OCI-LY7 (cell line): ENCODE data around the gene SELENOS. TPM values are rescaled to one million over a fixed set of nuclear protein-coding genes. Genes with fewer than 3 reads are reported as not detected.

ENCODE experiments used
- BruUV-seq: library from RNA; stranded (reverse); fragments of 400-500 nt; replicated peaks from 2 replicates; lab custom pipeline; 2021; lab: Mats Ljungman, UMichigan
- CTCF ChIA-PET: fragments of 300-600 bp; sonication (Branson Sonifier 250); formaldehyde crosslinking; loops from one replicate; lab custom pipeline; 2022; ENCODE audit warnings: antibody characterized with exemption; ENCODE audit not compliant: unreplicated experiment; lab: Charles Lee
- POLR2A ChIA-PET: fragments of 300-600 bp; sonication (Branson Sonifier 250); formaldehyde crosslinking; loops from one replicate; lab custom pipeline; 2022; ENCODE audit warnings: antibody characterized with exemption; lab: Charles Lee
- DNase-seq: peaks from one replicate; pipeline ENCODE4 v3.0.0-alpha.2; 2015; ENCODE audit warnings: low spot score
- H2AFZ ChIP-seq: fragments of 200-600 bp; sonication (generic), shearing (Covaris generic); 2 replicates; pipeline ENCODE4 v1.6.1; 2014; ENCODE audit warnings: mild to moderate bottlenecking, antibody characterized with exemption, low read length, moderate library complexity
- H3K27ac ChIP-seq: fragments of 200-600 bp; sonication (generic); 2 replicates; pipeline ENCODE4 v1.5.1; 2014; ENCODE audit warnings: mixed run types, low read depth, mild to moderate bottlenecking, moderate library complexity, low read length, inconsistent platforms; ENCODE audit not compliant: poor library complexity, severe bottlenecking
- H3K36me3 ChIP-seq: fragments of 200-600 bp; sonication (generic); 2 replicates; pipeline ENCODE4 v1.6.1; 2014; ENCODE audit warnings: mild to moderate bottlenecking, antibody characterized with exemption, low read length, moderate library complexity, mixed read lengths; ENCODE audit not compliant: insufficient read depth
- H3K4me1 ChIP-seq: fragments of 200-600 bp; sonication (generic); 2 replicates; pipeline ENCODE4 v1.5.1; 2014; ENCODE audit warnings: mild to moderate bottlenecking, low read length; ENCODE audit not compliant: insufficient read depth, poor library complexity, severe bottlenecking
- H3K4me2 ChIP-seq: fragments of 200-600 bp; sonication (generic); 2 replicates; pipeline ENCODE4 v1.6.1; 2014; ENCODE audit warnings: mild to moderate bottlenecking, low read length
- H3K4me3 ChIP-seq: fragments of 200-600 bp; sonication (generic); 2 replicates; pipeline ENCODE4 v1.5.1; 2014; ENCODE audit warnings: mild to moderate bottlenecking, low read depth, low read length; ENCODE audit not compliant: poor library complexity, severe bottlenecking
- H3K79me2 ChIP-seq: fragments of 200-600 bp; sonication (generic); 2 replicates; pipeline ENCODE4 v1.6.1; 2016; ENCODE audit warnings: low read depth, mild to moderate bottlenecking, low read length, moderate library complexity, mixed read lengths; ENCODE audit not compliant: insufficient read depth
- H3K9me2 ChIP-seq: fragments of 200-600 bp; sonication (generic); 2 replicates; pipeline ENCODE4 v1.6.1; 2016; ENCODE audit warnings: mild to moderate bottlenecking, low read length, mixed read lengths; ENCODE audit not compliant: insufficient read depth
- H3K9me3 ChIP-seq: fragments of 200-600 bp; sonication (generic); 2 replicates; pipeline ENCODE4 v1.6.1; 2014; ENCODE audit warnings: mild to moderate bottlenecking, mixed run types, low read length, mixed read lengths
- H4K20me1 ChIP-seq: fragments of 200-600 bp; sonication (generic); 2 replicates; pipeline ENCODE4 v1.6.1; 2014; ENCODE audit warnings: mild to moderate bottlenecking, antibody characterized with exemption, low read length, moderate library complexity, mixed read lengths; ENCODE audit not compliant: insufficient read depth
- CTCF ChIP-seq: fragments of 200-600 bp; sonication (generic); conservative IDR thresholded peaks from 2 replicates; pipeline ENCODE4 v1.5.1; 2014; ENCODE audit warnings: mild to moderate bottlenecking, antibody characterized with exemption, low read length, moderate library complexity, mixed read lengths
- EZH2phosphoT487 ChIP-seq: fragments of 200-600 bp; sonication (generic); IDR thresholded peaks from 2 replicates; pipeline ENCODE4 v1.6.1; 2018; ENCODE audit warnings: low read depth, borderline replicate concordance, mild to moderate bottlenecking, mixed run types, antibody characterized with exemption, low read length, moderate library complexity, mixed read lengths
- intact Hi-C: fragments of 100-400 bp; cut with micrococcal nuclease; formaldehyde crosslinking; loops from one replicate; pipeline ENCODE4 v1.10.0; 2022; ENCODE audit not compliant: unreplicated experiment
- total RNA-seq, 2 experiments: library from RNA; depleted of rRNA in 1 of 2; stranded (reverse); fragments of >200 nt in 1 of 2; shearing (Covaris generic) in 1 of 2; gene quantifications; 2 replicates each; pipeline ENCODE4 v1.2.3, GENCODE V29; 2014 to 2022

Gene SELENOS
- total RNA-seq, 2 experiments from 2014 or later: 29.1 to 36.1 TPM

- Histone ChIP-seq H4K20me1 (no peaks in the 10 kb centered on the region), H3K4me1 (peaks cover 7% of the 10 kb centered on the region), H3K4me3 (no peak overlapping the region), H3K36me3 (no peaks in the 10 kb centered on the region), H3K9me3 (no peaks in the 10 kb centered on the region), H3K27ac (no peak overlapping the region), H2AFZ (no peak overlapping the region), H3K4me2 (no peak overlapping the region), H3K9me2 (no peaks in the 10 kb centered on the region), H3K79me2 (no peaks in the 10 kb centered on the region)
- intact Hi-C loops: loop anchor here (10.0 kb wide), 1 partner anchor 197 kb away; no protein-coding TSS in a partner anchor
- no peak for TF ChIP-seq CTCF
- DNase-seq: no peak
- ChIA-PET POLR2A (no interaction called here), CTCF (no interaction called here)
- no TSS peak for BruUV-seq
Measured at GRCh38 chr15:101307897-101308603, 30.8 kb upstream of the SELENOS start.

- Histone ChIP-seq H3K4me3 (no peak overlapping the region), H3K9me3 (no peaks in the 10 kb centered on the region), H3K79me2 (no peaks in the 10 kb centered on the region), H3K9me2 (no peaks in the 10 kb centered on the region), H3K4me1 (peaks cover 7% of the 10 kb centered on the region), H3K36me3 (no peaks in the 10 kb centered on the region), H3K4me2 (no peak overlapping the region), H2AFZ (no peak overlapping the region), H3K27ac (no peak overlapping the region), H4K20me1 (no peaks in the 10 kb centered on the region)
- intact Hi-C loops: loop anchor here (10.0 kb wide), 1 partner anchor 198 kb away; no protein-coding TSS in a partner anchor
- POLR2A ChIA-PET: no interaction called here
- no TSS peak for BruUV-seq
- CTCF ChIA-PET: no interaction called here
- peak; percentile 64 for DNase-seq
- TF ChIP-seq EZH2phosphoT487 (no peak), CTCF (no peak)
Measured at GRCh38 chr15:101307048-101307896, 30.0 kb upstream of the SELENOS start.
